Neural progenitor cell (in vitro differentiated cells): ENCODE measurements around the gene MEGF9.

ENCODE experiments used
- CTCF ChIP-seq: fragments of 200-600 bp; sonication (generic); IDR thresholded peaks from 2 replicates; pipeline ENCODE4 v1.5.1; 2017; ENCODE audit warnings: antibody characterized with exemption, mild to moderate bottlenecking
- EZH2 ChIP-seq: fragments of 200-600 bp; sonication (generic); IDR thresholded peaks from 2 replicates; pipeline ENCODE4 v1.6.1; 2017; ENCODE audit warnings: antibody characterized with exemption, mild to moderate bottlenecking, moderate library complexity

- TF ChIP-seq EZH2 (no peak), CTCF (no peak)
Observed at GRCh38 chr9:120701248-120701647, 13.0 kb downstream of the MEGF9 start.
